RWPE2 (cell line): ENCODE measurements around the gene DCHS1.

Source experiments
- ATAC-seq: fragments of 200-7000 bp; cut with Tn5 transposase; 3 replicates; pipeline ENCODE4 v1.9.1; 2021; ENCODE audit warnings: low read depth
- DNase-seq: peaks from one replicate; pipeline ENCODE4 v3.0.0-alpha.2; 2020; ENCODE audit warnings: low spot score
- H3K27ac ChIP-seq: fragments of 450-650 bp; 2 replicates; pipeline ENCODE4 v1.5.1; 2017; ENCODE audit warnings: mild to moderate bottlenecking; ENCODE audit not compliant: poor library complexity, severe bottlenecking
- H3K27me3 ChIP-seq: fragments of 250-450 bp; sonication (Bioruptor Pico); 2 replicates; pipeline ENCODE4 v1.5.1; 2021; ENCODE audit warnings: mild to moderate bottlenecking, moderate library complexity; ENCODE audit not compliant: insufficient read depth, poor library complexity, severe bottlenecking
- H3K36me3 ChIP-seq: fragments of 250-450 bp; sonication (Bioruptor Pico); 2 replicates; pipeline ENCODE4 v1.5.1; 2020; ENCODE audit warnings: low read depth, mild to moderate bottlenecking, moderate library complexity
- H3K4me1 ChIP-seq: fragments of 250-450 bp; sonication (Bioruptor Pico); 2 replicates; pipeline ENCODE4 v1.5.1; 2021; ENCODE audit warnings: mild to moderate bottlenecking, moderate library complexity; ENCODE audit not compliant: insufficient read depth, poor library complexity, severe bottlenecking
- H3K4me3 ChIP-seq: fragments of 250-450 bp; sonication (Bioruptor Pico); 2 replicates; pipeline ENCODE4 v1.5.1; 2021; ENCODE audit warnings: mild to moderate bottlenecking, moderate library complexity; ENCODE audit not compliant: severe bottlenecking
- H3K9me3 ChIP-seq: fragments of 250-450 bp; sonication (Bioruptor Pico); 2 replicates; pipeline ENCODE4 v1.5.1; 2021; ENCODE audit warnings: mild to moderate bottlenecking, moderate library complexity; ENCODE audit not compliant: severe bottlenecking
- CTCF ChIP-seq: fragments of 450-650 bp; IDR thresholded peaks from one replicate; pipeline ENCODE4 v1.5.1; 2017; ENCODE audit warnings: mild to moderate bottlenecking, moderate library complexity; ENCODE audit not compliant: poor library complexity, severe bottlenecking

DCHS1 gene

GRCh38 chr11:6572215-6572614 is 83.4 kb downstream of the DCHS1 start:
- H3K36me3 ChIP-seq = no peaks in the 10 kb centered on the region
- no peak overlapping the region for H3K27ac ChIP-seq
- H3K27me3 ChIP-seq = no peaks in the 10 kb centered on the region
- no peaks in the 10 kb centered on the region for H3K4me1 ChIP-seq
- no peaks in the 10 kb centered on the region for H3K9me3 ChIP-seq
- no peak for TF ChIP-seq CTCF
- H3K4me3 ChIP-seq = no peak overlapping the region
- peak; percentile 52; the same call in 2 of the 3 replicates for ATAC-seq
- no peak for DNase-seq

GRCh38 chr11:6571434-6572008 is 84.1 kb downstream of the DCHS1 start:
- H3K27me3 ChIP-seq = no peaks in the 10 kb centered on the region
- DNase-seq = no peak
- TF ChIP-seq CTCF = no peak
- H3K27ac ChIP-seq = no peak overlapping the region
- no peaks in the 10 kb centered on the region for H3K36me3 ChIP-seq
- H3K4me3 ChIP-seq = no peak overlapping the region
- ATAC-seq = no peak
- H3K4me1 ChIP-seq = no peaks in the 10 kb centered on the region
- no peaks in the 10 kb centered on the region for H3K9me3 ChIP-seq
